Stimulated activated CD8-positive, alpha-beta memory T cell treated with anti-CD3 and anti-CD28 coated beads, Interleukin-2, amount 100 ng/mL, for 1 hour (primary cell): ENCODE measurements around the gene GAMT.
"Not testable (repeated sequence)": the region's sequence is repeated elsewhere in the genome, so short reads cannot be mapped to it uniquely, and the experiment has no call there.

Experiments used
- DNase-seq, 2 donors: peaks; one replicate each; pipeline ENCODE4 v3.0.0-alpha.2; 2020; ENCODE audit warnings: low read depth in 2 of 2

GAMT gene

DNA sequence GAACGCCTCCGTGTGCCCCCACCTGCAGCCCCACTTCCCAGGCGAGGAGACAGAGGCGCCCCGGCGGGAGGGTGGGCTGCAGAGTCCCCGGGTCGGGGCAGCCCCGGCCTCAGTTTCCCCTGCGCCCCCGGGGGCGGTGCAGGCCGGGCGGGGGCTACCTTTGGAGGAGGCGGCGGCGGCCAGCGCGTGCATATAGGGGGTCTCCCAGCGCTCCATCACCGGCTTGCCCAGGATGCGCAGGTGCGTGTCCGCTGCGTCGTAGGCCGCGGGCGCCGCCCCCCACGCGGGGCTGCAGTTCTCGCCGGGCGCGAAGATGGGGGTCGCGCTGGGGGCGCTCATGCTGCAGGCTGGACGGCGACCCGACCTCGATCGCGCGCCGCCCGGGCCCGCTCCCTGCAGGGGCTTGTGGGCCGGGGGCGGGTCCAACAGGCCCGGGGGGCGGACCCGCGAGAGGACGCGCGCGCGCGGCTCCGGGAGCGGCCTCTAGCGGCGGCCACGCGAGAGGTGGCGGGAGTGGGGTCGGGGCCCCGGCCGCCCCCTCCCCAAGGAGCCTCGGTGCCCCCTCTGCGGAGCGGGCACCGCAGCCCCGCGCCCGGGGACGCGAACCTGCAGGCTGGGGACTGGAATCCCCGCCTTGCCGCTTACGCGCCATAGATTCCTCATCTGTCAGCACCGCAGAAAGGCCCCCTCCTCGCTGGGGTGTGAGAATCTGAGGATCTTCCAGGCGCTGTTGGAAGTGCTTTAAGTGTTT lies at the start of gene GAMT:
TSS of gene GAMT (minus strand) at position 405 of the 751 bp plus-strand sequence. CDS start at position 339, 66 bp downstream.
- DNase-seq = no peak

DNA sequence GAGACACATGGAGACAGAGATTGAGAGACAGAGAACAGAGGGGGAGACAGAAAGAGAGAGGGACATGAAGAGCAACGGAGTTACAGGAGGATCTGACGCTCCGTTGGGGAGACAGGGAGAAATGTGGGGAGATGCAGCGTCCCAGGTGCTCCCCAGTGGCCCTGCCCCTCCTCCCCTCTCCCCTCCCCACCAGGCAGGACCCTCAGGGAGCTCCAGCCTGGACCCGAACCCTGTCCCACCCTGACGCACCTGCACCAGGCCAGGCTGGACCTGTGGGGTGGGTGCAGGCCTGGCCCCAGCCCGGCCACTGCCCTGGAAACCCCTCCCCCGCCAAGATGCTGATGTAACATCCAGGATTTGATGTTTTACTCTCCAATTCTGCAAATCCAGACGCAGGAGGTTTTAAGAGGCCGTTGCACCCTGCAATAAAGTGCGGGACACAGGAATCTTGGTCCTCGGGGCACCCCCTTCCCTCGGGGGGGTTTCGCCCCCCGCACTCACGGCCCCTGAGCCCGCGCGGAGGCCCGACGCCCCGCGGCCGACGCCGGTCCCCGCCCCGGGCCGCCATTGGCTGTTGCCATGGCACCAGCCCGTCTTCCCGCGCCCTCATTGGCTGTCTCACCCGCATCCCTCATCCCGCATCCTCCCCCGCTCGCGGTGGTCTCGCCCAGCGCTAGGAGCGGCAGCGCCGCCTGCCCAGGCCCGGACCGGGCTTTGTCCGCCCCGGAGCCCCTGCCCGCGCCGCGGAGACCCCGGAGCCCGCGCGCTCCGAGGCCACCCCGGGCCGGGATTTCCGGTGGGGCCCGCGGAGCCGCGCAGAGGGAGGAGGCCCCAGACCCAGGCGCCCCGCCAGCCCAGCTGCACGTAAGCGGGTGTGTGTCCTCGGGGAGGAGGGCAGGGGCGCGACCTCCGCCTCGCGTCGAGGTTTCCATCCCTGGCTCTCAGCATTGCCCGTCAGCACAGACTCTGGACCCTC lies 48.4 kb upstream of the GAMT start, which contains the start of gene APC2:
TSS of gene APC2 (plus strand) at position 655 of the 976 bp plus-strand sequence. CDS start 2,881 bp downstream, outside the sequence.
- DNase-seq = no peak

DNA sequence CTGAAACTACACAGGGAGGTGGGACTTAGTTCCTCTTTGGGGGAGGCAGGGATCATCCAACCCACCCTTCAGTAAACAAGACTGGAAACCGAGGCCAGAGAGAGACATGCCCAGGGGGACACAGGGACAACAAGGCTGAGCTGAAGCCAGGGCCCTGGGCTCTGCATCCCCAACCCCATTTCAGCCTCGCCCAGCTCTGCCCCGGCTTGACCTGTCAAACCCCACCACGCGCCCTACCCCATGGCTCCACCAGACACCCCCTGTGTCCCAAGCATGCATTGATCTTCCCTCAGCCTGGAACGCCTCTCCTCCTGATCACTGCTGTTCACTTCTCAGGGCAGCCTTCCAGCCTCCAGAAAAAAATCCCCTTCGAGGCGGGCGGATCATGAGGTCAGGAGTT lies 46.6 kb upstream of the GAMT start:
- DNase-seq = no peak

DNA sequence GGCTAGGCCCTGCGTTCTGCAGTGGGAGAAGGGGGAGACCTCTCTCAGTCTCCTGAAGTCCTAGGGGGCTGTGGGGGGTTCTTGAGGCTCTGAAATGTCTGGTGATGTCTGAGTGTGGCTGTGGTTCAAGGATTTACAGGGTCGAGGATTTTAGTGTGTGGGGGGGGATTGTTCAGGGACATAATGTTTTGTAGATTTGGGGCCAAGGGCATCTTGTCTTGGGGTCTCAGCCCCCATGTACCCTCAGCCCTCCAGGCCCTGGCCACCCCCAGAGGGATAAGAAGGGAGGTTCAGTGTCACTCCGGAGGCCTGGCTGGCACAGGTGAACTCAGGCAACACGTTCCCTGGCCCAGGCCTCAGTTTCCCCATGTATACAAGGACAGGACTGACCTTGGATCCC lies 46.2 kb upstream of the GAMT start:
- DNase-seq = no peak

DNA sequence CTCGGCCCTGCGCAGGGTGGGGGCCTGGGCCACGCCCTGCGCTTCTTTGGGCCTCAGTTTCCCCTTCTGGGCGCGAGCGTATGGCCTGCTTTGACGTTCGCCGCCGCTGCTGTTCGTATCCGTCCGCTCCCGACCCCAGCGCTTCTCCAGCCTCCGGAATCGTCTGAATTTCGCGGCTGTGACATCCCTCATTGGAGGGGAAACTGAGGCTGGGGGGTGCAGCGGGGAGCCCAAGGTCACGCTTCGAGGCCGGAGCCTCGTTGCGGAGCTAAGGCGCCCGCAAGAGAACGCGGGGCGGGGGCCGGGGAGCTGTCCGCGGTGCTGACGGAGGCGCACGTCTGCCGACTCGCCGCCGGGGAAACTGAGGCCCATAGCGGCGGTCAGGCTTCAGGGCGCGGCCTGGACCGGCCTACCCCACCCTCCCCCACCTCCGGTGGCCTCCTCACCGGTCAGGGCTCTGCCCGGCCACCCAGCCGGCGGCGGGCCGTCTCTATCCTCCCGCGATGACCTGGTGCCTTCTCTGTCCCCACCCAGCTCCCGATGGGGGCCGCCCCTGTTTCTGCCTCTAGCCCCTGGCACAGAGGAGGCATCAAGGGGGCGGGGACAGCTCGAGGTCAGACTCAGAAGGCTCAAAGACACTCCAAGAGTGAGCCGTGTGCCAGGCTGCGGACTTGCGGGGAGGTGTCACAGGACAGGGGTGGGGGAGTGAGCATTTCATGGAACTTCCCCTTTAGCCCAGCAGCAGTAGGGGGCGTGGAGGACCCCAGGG lies 45.6 kb upstream of the GAMT start:
- no peak for DNase-seq

DNA sequence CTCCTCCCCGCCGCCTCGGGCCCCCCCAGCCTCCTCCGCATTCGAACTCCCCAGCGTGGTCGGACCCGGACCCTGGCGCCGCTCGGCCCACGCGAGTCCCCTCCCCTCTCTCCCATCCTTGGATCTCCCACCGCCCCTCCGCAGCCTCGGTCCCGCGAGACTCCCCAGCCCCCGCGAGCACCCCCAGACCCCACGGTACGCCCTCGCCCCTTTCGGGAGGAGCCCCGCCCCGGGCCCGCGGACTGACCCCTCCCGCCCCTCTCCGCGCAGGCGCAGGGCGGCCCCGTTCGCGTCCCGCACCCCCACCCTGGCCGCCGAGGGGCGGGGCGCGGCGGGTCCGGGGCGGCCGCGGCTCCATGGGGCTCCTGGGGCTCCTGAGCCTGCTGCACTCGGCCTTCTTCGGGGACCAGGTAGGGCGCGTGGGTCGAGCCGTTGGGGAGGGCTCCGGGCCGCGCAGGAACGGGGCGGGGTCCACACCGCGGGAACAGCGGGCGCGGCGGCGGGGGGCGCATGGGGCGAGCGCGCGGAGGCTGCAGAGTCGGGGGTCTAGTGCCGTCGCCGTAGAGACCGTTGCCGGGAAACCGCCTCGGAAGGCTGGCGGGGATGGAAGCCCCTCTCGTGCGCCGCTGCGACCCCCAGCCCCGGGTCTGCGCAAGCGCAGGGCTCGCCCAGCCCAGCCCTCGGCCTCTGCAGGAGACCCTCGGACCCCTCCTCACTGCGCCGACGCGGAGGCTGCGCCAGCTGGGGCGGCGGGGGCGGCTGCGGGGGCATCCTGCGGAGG lies 44.8 kb upstream of the GAMT start:
- DNase-seq = no peak

DNA sequence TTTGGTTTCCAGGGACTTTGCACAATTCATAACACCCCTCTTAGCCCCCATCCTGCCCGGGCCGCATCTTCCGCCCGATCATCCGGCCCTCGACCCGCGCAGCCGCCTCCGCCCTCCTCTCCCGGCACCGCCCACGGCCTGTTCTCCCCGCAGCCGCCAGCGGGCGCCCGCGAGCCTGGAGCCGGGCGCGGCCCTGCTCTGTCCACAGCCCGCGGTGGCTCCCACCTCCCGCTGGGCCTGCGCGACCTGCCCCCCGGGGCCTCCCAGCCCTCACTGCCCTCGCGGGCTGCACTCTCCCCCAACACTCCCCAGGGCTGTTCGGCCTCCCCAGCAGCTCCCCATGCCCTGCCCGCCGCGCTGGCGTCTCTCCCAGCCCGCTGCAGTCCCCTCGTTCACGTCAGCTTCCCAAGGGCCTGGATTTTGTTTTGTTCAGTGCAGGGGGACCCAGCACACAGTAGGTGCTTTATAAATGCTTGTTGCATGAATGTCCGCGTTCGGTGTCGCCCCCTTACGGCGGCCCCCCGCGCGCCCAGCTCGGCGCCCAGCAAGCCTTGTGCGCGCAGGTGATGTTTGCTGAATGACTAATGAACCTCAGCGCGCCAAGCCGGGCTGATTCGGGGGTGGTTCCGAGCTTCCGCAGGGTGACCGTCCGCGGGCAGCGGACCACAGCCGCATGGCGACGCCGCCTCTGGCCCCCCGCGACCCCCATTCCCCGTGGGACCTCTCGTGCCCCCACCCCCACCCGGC lies 44.0 kb upstream of the GAMT start:
- DNase-seq = peak; percentile 57 to 63

DNA sequence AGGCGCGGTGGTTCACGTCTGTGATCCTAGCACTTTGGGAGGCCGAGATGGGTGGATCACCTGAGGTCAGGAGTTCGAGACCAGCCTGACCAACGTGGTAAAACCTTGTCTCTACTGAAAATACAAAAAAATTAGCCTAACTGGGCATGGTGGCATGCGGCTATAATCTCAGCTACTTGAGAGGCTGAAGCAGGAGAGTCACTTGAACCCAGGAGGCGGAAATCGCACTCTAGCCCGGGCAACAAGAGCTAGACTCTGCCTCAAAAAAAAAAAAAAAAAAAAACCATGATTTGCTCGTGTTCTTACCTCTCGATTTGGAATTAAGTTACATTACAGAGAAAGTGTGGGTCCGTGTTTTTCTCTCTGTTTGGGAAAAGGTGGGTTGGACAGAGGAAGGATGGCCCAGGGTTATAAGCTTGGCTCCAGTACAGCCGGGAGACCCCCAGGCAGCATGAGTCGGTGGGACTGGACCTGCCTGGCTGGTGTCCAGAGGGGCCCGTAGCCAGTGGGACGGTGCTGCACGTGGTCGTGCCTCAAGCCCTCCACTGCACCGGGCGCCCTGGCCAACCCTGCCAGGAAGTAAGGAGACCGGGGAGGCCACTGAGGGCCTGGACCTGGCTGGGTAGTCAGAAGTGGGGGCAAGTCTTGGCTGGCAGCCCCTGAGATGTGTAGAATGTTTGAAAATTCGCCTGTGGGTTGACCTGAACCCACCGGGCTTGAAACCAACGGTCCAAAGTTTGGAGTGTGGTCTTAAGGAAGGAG lies 40.5 kb upstream of the GAMT start:
- DNase-seq = no peak

DNA sequence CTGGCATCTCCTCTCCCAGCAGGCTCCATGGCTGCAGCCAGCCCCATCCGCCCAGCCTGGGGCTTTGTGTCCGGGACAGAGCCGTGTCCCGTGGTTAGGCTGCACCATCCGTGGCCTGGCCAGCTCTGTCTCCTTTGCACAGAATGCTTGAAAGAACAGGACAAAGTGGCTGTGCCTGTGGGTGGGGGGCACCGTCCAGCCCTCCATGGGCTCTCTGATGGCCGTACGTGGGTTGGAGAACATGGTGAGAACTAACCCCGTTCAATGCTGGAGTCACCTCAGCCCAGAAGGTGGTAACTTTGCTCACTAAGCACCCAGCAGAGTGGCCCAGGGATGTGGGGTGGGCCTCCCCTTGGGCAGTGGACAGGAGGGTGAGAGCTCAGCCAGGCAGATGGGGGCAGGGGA lies 39.7 kb upstream of the GAMT start:
- no peak for DNase-seq

DNA sequence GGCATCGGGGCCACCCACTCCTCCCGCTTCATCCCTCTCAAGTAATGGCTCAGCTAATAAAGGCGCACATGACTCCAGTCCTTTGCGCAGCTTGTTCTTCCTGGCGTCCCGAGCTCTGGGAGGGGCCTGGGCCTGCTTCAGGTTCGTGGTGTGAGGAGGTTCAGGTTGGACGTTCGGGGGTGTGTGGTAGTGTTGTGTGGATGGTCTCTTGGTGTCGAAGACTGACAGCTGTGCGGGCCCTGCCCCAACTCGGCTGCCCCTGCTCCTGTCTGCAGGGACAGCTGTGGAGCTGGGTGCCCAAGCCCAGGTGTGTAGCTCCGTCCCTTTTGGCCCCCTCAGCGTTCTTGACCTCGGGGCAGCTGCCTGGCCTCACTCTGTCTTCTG lies 39.1 kb upstream of the GAMT start:
- DNase-seq = no peak

DNA sequence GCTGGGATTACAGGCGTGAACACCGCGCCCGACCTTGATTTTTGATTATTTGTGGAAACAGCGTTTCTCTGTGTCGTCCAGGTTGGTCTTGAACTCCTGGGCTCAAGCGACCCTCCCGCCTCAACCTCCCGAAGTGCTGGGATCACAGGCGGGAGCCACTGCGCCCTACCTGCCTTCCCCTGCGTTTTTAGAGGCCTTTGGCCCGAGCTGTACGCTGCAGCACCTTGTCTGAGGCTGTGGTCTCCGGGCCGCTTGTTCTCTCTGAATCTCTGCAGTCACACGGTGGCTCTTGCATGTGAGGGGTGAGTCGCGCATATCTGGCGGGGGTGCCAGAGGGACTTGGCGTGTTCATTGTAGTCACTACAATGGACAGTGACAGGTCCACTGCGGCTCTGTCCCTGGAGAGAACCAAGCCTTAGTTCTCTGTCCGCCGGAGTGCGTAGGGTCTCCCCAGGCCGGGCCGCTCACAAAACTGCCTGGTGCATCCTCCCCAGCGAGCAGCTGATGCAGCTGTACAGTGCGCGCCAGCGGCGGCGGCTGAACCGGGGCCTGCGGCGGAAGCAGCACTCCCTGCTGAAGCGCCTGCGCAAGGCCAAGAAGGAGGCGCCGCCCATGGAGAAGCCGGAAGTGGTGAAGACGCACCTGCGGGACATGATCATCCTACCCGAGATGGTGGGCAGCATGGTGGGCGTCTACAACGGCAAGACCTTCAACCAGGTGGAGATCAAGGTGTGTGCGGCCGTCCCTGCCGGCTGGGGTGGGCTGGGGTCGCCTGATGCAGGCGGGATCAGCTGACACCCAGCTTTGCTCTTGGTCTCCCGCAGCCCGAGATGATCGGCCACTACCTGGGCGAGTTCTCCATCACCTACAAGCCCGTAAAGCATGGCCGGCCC lies 38.4 kb upstream of the GAMT start:
- DNase-seq = not testable (repeated sequence)

DNA sequence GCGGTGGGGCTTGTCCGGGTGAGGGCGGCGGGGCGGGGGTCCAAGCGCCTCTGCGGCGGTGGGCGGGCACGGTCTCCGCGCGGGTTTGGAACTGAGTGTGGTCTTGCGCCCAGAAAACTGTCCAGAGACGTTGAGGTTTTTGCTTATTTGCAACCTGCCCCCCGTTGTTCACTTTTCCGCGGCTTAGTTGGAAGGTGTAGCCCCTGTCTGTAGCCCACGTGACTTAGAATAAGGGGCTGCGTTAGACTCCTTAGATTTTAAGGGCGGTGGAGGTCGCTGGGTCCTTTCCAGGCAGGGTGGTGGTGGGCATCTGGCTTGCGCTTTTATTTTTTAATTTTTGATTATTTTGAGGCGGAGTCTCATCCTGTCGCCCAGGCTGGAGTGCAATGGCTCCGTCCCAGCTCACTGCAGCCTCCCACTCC lies 37.6 kb upstream of the GAMT start:
- DNase-seq = no peak

DNA sequence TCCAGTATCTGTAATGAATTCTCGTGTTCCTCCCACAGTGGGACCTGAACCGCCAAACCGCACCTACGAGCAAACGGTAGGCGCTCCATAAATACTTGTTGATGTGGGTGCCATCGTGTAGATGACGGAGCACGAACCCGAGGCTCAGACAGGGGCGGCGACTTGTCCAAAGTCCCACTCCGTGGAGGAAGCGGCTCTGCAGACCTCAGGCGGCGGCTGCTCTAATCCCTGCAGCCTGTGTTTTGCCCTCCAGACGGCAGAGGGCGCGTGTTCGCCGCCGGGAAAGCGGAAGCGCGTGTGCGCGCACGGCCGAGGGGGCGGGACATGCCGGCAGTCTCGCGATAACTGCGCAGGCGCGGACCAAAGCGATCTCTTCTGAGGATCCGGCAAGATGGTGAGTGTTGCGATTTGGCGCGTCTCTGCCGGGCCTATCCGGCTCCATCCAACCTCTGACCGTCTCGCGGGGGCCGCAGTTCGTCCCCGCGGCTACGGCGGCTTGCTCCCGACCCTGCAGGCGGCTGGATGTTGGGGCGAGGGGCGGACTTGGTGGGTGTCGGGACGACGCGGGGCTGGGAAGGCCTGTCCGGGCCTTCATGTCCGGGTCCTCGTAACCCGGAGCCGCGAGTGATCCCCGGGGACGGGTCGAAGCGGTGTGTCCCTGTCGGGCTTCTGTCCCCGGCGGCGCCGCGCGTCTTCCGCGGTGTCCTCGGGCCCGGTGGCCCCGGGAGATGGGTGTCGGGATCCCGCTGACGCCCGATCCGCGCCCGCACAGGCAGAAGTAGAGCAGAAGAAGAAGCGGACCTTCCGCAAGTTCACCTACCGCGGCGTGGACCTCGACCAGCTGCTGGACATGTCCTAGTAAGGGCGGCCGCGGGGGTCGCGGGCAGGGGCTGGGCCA lies 36.9 kb upstream of the GAMT start, which contains the start of gene RPS15:
TSS of gene RPS15 (plus strand) at position 362 of the 898 bp plus-strand sequence. CDS start at position 392, 30 bp downstream.
- peak; percentile 91 to 92 for DNase-seq

DNA sequence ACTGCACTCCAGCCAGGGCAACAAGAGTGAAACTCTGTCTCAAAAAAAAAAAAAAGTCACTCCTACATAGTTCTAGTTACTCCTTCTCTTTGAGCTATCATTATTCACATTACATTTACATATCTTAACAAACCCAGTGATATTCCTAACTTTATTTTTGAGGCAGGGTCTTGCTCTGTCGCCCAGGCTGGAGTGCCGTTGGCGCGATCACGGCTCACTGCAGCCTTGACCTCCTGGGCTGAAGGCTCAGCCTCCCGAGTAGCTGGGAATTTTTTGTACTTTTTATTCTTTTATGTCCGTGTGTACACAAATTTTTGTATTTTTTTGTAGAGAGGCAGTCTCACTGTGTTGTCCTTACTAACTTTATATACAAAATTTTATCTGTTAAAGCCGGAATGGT lies 36.3 kb upstream of the GAMT start:
- DNase-seq = no peak

DNA sequence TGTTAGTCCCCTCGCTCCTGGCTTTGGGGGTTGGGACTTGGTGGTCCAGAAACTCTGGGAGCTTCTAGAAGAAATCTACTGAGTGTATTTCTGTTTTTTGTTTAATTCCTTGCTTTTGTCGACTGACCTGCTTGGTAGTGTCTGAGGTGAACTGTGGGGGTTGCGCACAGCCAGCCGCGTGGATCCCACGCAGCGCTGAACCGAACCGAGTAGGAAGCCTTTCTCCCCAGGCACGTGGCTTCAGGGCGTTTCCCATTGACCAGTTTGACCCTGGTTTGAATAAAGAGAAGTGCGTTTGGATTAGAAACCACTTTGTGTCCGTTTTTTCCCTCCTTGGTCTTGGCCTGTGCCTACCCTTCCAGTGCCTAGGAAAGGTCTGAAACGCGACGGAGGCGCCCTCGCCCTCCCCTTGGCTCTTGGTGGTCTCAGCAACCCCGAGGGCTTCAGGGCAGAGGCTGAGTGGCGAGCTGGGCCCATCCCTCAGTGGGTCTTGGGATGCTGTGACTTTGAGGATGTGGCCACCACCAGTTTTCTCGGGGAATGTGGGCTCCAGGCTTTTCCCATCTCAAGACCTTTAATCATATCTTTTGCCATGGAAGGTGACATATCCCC lies 34.1 kb upstream of the GAMT start:
- DNase-seq = no peak

DNA sequence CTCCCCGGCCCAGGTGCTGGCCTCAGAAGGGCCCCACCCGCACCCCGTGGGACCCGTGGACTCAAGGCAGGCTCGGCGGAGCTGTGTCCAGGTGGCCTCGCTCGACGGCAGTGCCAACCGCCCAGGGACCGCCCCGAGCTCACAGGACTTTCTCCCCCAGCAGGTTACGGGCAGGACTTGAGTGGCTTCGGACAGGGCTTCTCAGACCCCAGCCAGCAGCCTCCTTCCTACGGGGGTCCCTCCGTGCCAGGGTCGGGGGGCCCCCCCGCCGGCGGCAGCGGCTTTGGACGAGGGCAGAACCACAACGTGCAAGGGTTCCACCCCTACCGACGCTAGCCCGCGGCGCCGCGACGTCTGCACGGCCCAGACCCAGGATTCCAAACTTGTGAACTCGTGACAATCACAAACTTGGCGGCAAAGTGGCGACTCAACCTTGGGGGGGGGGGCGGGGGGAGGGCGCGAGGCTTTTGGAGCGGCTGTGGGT lies 33.3 kb upstream of the GAMT start:
- no peak for DNase-seq

DNA sequence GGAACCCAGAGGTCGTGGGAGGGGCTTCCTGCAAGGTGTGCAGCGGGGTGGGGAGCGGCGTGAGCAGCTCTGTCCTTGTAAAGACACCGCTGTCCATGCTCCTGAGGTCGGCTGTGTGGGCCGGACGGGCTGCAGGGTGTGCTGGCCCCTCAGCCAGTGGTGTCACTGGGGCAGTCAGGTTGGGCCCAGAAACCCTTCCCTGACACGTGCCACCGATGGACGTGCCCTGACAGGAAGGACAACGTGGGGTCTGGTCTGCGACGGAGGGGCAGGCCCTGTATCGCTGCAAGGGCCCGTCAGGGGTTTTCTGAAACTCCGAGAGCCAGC lies 32.7 kb upstream of the GAMT start:
- no peak for DNase-seq
